ENCODE results near the gene CRABP2. TPM values are rescaled to one million over a fixed set of nuclear protein-coding genes. Genes with fewer than 3 reads are reported as not detected.

CRABP2 gene
- total RNA-seq, 2 donors from 2014 or later: 0.99 to 3.6 TPM

DNA sequence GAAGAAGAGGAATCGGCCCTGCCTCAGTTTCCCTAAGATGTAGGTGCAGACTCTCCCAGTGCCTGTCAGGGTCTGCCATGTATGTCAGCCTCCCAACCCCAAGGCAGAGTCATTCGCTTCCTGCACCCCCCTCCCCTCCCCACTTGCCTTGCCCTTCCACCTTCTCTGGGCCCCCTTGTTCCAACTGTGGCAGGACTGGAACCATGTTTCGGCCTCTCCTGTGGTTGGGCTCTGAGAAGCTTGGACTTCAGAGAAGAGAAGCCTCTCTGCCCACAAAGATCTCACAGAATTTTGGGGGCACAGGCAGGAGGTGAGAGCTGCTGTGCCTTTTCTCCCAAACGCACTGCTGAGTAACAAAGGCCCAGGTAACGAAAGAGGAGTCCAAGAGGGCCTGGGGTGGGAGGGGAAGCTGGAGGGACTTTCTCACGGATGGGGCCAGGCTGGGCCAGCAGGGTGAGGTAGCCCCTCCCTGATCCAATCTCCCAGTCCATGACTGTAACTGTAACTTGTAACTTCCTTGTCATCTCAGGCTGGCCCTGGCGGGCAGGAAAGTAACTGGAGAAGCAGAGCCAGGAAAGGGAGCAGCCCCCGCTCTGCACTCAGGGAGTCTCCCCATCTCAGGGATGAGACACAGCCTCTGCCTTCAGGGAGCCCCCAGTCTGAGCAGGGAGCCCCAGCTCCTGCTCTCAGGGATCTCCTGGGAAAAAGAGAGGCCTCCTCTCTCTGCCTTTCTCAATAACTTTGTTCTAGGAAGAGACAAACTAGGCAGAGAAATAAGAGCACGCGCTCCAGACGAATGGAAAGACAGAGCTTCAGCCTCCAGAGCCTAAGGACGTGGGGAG lies 11.3 kb downstream of the CRABP2 start:
- ATAC-seq: no peak
- Histone ChIP-seq H3K4me1 (peaks cover 30% of the 10 kb centered on the region), H3K27me3 (no peaks in the 10 kb centered on the region), H3K9me3 (no peaks in the 10 kb centered on the region), H3K36me3 (replicated peaks in 1 of 2; ENCODE audit: insufficient read depth in 1 of 2, low read depth in 2 of 2) (no peaks in the 10 kb centered on the region), H3K4me3 (no peak overlapping the region), H3K27ac (no peak overlapping the region)
- intact Hi-C loops (cut with DNase I): loop anchor here (10.0 kb wide), 1 partner anchor 191 kb away; no protein-coding TSS in a partner anchor
- DNase-seq: peak in 1 of 4 donors; percentile 24
- no peak for TF ChIP-seq POLR2A (IDR thresholded peaks at IDR 0.05)
- TF ChIP-seq, protein P1, sequence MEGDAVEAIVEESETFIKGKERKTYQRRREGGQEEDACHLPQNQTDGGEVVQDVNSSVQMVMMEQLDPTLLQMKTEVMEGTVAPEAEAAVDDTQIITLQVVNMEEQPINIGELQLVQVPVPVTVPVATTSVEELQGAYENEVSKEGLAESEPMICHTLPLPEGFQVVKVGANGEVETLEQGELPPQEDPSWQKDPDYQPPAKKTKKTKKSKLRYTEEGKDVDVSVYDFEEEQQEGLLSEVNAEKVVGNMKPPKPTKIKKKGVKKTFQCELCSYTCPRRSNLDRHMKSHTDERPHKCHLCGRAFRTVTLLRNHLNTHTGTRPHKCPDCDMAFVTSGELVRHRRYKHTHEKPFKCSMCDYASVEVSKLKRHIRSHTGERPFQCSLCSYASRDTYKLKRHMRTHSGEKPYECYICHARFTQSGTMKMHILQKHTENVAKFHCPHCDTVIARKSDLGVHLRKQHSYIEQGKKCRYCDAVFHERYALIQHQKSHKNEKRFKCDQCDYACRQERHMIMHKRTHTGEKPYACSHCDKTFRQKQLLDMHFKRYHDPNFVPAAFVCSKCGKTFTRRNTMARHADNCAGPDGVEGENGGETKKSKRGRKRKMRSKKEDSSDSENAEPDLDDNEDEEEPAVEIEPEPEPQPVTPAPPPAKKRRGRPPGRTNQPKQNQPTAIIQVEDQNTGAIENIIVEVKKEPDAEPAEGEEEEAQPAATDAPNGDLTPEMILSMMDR (IDR thresholded peaks at IDR 0.05): no peak
- WGBS, 2 donors: 75 to 85% methylated on average over 9 to 12 of the region's 12 CpGs

GRCh38 chr1:156692925-156693847 lies 12.2 kb downstream of the CRABP2 start:
- H3K4me3 ChIP-seq: no peak overlapping the region
- DNase-seq (peak; percentile 67 to 84 (median 84)), ATAC-seq (peak; percentile 75)
- H3K36me3 ChIP-seq (replicated peaks in 1 of 2; ENCODE audit: insufficient read depth in 1 of 2, low read depth in 2 of 2): no peaks in the 10 kb centered on the region
- no peaks in the 10 kb centered on the region for H3K9me3 ChIP-seq
- no peaks in the 10 kb centered on the region for H3K27me3 ChIP-seq
- TF ChIP-seq, protein P1 (IDR thresholded peaks at IDR 0.05): no peak
- TF ChIP-seq POLR2A (IDR thresholded peaks at IDR 0.05): no peak
- H3K4me1 ChIP-seq: peaks cover 30% of the 10 kb centered on the region
- H3K27ac ChIP-seq: peak overlapping the region in 1 of 4 donors; percentile 6
- intact Hi-C loops (cut with DNase I): loop anchor here (10.0 kb wide), 1 partner anchor 192 kb away; no protein-coding TSS in a partner anchor
- 44 to 62% methylated on average over 13 to 15 of the region's 16 CpGs for WGBS, 2 donors

DNA sequence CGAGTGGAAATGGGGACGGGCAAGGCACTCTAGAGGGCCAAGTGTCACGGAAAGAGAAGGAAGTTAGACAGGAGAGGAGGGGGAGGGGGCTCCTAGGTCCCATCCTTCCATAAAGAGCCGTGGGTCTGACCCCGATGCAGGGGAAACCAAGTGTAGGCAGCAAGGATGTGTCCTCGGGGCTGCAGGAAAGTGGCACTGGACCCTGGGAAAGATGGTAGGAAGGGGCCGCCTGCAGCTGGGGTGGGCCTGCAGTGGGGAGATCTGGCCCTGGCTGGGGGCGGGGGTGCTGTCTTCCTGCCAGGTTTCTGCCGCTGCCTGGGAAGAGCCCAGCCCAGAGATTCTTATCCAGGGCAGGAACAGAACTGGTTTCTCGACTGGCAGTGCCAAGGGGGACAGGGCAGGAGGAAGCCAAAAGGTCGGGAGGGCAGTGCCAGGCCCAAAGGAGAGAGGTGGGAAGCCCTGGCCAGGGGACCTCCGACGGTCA lies 12.9 kb downstream of the CRABP2 start:
- Histone ChIP-seq H3K27me3 (no peaks in the 10 kb centered on the region), H3K36me3 (replicated peaks in 1 of 2; ENCODE audit: insufficient read depth in 1 of 2, low read depth in 2 of 2) (no peaks in the 10 kb centered on the region), H3K9me3 (no peaks in the 10 kb centered on the region), H3K4me3 (no peak overlapping the region), H3K4me1 (peaks cover 30% of the 10 kb centered on the region), H3K27ac (peak overlapping the region in 1 of 4 donors; percentile 6)
- peak; percentile 45 for ATAC-seq
- peak in 2 of 4 donors; percentile 62 to 69 for DNase-seq
- intact Hi-C loops (cut with DNase I): loop anchor here (10.0 kb wide), 1 partner anchor 192 kb away; no protein-coding TSS in a partner anchor
- TF ChIP-seq POLR2A (IDR thresholded peaks at IDR 0.05): no peak
- TF ChIP-seq, protein P1 (IDR thresholded peaks at IDR 0.05): no peak
- 15 to 16% methylated on average over 12 to 13 of the region's 13 CpGs for WGBS, 2 donors

DNA sequence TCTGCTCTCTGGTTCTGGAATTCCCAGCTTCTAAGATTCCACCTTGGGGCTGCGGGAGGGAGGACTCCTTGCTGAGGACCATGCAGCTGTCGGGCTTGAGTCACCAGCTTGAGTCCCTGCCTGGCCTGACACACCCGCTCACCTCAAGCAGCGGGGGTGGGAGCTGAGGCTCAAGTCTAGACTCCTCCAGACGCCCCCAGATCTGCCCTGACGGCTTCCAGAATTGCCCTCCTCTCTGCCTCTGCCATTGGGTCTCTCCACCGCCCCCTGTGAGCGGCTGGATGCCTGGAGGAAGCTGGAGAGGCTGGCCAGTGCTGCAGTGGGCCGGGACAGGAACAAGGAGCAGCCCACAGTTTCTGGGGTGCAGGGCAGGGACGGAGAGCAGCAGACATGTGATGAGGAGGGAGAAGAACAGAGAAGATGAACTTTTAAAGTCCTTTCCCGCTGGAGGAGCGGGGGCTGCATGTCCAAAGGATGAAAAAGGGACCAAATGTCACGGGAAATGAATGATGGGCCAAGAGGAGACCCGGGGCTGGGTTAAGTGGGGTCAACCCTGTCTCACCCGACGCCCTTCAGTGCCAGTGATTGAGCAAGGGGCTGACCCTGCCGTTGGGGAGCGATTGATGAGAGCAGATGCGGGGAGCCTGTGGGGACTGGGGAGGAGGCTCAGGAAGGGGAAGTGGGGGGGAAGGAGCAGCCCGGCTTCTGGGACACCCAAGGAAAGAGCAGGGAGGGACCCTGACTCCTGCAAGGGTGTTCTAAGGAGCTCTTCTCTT lies 13.5 kb downstream of the CRABP2 start:
- intact Hi-C loops (cut with DNase I): loop anchor here (10.0 kb wide), 1 partner anchor 193 kb away; no protein-coding TSS in a partner anchor
- no peak for TF ChIP-seq POLR2A (IDR thresholded peaks at IDR 0.05)
- TF ChIP-seq, protein P1 (IDR thresholded peaks at IDR 0.05): no peak
- Histone ChIP-seq H3K4me3 (no peak overlapping the region), H3K27ac (peak overlapping the region in 1 of 4 donors; percentile 6), H3K27me3 (no peaks in the 10 kb centered on the region), H3K4me1 (peaks cover 30% of the 10 kb centered on the region), H3K9me3 (no peaks in the 10 kb centered on the region), H3K36me3 (replicated peaks in 1 of 2; ENCODE audit: insufficient read depth in 1 of 2, low read depth in 2 of 2) (no peaks in the 10 kb centered on the region)
- DNase-seq (no peak), ATAC-seq (no peak)
- WGBS, 2 donors: 56 to 66% methylated on average over 19 of the region's 20 CpGs

Measured in body of pancreas (tissue), 4 donors.